Choroid plexus epithelial cell (primary cell): ENCODE results near the gene SGK2.

Experiments used
- DNase-seq: peaks from one replicate; pipeline ENCODE4 v3.0.0-alpha.2; 2010; ENCODE audit warnings: low read depth
- H3K4me3 ChIP-seq: 2 replicates; pipeline ENCODE4 v1.5.1; 2011; ENCODE audit warnings: low read depth, mild to moderate bottlenecking, control low read depth, low read length, moderate library complexity
- TF ChIP-seq, protein P1 (sequence below): conservative IDR thresholded peaks from 2 replicates; pipeline ENCODE4 v1.5.1; 2011; ENCODE audit warnings: low read depth, mild to moderate bottlenecking, control low read depth, inconsistent platforms, low read length, moderate library complexity

SGK2 gene

DNA sequence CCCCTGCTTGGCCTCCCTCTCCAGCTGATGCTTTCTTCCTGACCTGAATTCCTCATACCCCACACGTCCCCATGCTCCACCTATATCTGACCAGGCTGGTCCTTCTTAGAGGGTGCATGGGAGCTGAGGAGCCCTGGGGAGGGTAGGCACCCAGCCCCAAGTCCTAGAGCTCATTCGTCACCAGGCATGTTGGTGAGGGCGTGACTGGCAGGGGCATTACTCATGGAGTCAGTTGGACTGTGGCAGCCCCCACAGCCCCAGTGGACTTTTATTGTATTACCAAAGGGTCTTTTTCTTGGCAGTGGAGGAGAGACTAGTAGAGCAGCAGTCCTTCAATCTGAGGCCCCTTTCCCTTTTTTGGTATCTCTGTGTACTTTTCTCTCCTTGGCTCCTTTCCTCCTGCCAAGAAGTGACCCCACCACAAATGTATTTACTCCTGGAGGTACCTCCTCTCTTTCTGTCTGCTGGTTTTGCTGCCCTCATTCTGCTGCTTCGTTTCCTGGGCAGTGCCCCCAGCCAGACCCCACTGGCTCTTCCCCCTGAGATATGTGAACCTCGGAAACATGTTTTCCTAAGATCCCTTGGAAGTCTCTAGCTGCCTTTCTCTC is 10.4 kb upstream of the SGK2 start:
- no peak overlapping the region for H3K4me3 ChIP-seq
- TF ChIP-seq, protein P1, sequence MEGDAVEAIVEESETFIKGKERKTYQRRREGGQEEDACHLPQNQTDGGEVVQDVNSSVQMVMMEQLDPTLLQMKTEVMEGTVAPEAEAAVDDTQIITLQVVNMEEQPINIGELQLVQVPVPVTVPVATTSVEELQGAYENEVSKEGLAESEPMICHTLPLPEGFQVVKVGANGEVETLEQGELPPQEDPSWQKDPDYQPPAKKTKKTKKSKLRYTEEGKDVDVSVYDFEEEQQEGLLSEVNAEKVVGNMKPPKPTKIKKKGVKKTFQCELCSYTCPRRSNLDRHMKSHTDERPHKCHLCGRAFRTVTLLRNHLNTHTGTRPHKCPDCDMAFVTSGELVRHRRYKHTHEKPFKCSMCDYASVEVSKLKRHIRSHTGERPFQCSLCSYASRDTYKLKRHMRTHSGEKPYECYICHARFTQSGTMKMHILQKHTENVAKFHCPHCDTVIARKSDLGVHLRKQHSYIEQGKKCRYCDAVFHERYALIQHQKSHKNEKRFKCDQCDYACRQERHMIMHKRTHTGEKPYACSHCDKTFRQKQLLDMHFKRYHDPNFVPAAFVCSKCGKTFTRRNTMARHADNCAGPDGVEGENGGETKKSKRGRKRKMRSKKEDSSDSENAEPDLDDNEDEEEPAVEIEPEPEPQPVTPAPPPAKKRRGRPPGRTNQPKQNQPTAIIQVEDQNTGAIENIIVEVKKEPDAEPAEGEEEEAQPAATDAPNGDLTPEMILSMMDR, result no peak
- no peak for DNase-seq

DNA sequence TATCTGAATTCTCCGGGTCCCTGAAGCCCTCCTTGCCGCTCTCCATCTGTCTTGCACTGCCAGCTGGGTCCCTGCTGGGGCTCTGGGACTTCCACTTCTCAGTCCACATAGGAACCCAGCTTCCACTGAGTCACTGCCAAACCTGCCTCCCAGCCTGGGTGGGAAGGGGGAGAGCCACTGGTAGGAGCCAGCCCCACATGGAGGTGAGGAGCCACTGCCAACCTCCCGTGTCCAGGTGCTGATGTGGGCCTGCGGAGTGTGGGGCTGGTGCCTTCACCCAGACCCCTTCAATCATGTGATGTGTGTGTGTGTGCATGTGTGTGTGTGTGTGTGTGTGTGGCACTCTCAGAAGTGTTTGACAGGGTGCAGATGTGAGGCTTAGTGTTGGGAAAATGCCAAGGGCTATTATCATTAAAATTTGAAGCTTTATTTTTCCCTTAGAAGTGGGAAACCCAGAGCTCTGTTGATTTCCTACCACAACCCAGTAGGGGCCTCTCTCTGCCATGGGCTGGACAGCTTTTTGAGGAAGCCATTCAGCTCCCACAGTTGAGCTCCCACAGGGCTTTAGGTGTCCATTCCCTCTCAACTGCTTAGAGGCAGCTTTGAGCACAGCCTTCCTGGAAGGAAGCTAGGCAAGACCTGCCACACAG is 9.3 kb upstream of the SGK2 start:
- DNase-seq, result no peak
- no peak overlapping the region for H3K4me3 ChIP-seq
- TF ChIP-seq, protein P1, result no peak

DNA sequence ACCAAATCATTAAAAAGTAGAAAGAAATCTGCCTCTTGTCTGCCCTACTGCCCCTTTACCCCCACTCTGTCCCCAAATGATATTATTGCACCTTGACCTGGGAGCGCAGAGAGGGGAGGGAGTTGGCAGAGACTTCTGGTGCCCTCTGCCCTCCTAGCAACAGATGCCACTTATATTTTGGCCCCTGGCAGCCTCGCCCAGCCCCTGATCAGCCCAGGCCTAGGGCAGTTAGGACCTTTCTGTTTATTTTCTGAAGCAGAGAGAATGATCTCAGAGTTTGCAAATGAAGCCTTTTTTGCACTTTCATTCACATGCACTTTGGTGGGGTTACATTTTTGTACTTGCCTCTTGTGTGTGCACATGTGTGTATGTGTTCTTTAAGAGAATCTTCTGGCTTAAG is 8.4 kb upstream of the SGK2 start:
- no peak for DNase-seq
- TF ChIP-seq, protein P1, result no peak
- H3K4me3 ChIP-seq, result no peak overlapping the region

DNA sequence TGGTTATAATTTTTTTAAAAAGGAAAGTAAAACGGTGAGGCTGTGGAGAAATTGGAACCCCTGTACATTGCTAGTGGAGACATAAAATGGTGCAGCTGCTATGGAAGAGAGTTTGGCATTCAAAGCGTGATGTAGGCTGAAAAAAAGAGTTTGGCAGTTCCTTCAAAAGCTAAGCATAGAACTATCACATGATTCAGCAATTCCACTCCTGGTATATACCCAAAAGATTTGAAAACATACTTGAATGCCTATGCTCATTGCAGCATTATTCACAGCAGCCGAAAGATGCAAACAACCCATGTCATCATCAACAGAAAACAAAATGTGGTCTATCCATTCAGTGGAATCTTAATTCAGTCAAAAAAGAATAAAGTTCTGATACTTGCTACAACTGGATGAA is 4.5 kb upstream of the SGK2 start:
- no peak overlapping the region for H3K4me3 ChIP-seq
- no peak for DNase-seq
- TF ChIP-seq, protein P1, result no peak

DNA sequence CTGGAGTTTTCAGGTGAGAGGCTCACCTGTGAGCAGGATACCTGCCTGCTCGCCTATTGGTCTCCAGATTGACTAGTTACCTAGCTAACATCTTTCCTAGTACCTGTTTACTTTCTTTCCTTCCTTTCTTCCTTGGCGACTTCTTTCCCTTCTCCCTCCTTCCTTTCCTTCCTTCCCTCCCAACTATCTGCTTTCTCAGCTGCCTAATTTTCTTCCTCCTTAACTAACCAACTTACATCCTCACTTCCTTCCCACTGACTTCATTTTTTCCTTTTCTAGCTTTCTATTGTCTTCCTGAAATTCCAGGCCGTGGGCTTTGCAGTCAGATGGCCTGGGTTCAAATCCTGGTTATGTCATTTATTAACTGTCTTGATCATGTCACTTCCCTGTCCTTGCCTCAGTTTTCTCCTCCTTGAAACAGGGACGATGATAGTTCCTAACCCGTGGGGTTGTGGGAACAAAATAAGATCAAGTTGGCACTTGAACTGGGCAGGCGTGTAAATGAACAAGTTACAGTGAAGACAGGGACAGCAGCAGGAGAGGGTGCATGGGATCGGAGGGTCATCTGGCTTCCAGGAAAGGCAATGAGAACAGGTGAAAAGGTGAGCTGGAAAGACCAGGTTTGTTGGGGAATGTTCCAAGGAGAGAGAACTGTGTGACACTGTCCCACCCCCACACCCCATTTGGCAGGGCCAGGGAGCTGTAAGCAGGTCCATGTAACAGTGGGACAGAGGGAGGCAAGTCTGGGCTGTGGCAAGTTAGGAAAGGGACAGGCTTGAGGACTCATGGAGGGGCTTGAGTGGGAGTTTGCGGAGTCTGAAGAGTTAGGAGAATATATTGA is 540 bp downstream of the SGK2 start:
- H3K4me3 ChIP-seq, result no peak overlapping the region
- TF ChIP-seq, protein P1, result no peak
- DNase-seq, result no peak

DNA sequence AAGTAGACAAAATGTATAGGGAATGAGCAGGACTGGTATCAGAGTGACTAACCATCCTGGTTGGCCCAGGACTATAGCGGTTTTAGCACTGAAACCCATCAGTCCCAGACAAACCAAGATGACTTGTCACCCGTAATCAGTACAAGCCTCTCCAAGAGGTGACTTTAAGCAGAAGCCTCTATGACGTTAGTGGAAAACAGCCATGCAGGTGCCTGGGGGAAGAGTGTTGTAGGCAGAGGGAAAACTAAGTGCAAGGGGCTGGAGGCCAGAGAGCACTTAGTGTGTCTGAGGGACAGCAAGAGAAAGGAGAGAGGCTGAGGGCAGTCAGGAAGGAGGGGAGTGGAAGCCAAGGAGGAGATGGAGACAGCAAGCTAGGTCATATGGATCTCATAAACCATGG is 2.1 kb downstream of the SGK2 start:
- H3K4me3 ChIP-seq, result no peak overlapping the region
- DNase-seq, result no peak
- TF ChIP-seq, protein P1, result no peak
